GM21825 (cell line): ENCODE results near the gene FLT3.
A peak's percentile ranks its signal among the peaks of the same experiment; 100 is the strongest.
"Not testable (repeated sequence)": the region's sequence is repeated elsewhere in the genome, so short reads cannot be mapped to it uniquely, and the experiment has no call there.

ENCODE experiments used
- ATAC-seq: cut with Tn5 transposase; IDR thresholded peaks from one replicate; pipeline ENCODE4 v1.9.1; 2021; ENCODE audit warnings: mild to moderate bottlenecking, moderate library complexity; ENCODE audit not compliant: unreplicated experiment

FLT3 gene

GRCh38 chr13:28046981-28047380 lies 53.4 kb downstream of the FLT3 start:
- no peak for ATAC-seq

- no peak for ATAC-seq
Measured at GRCh38 chr13:28045861-28046260, 54.5 kb downstream of the FLT3 start.

- ATAC-seq, result no peak
Measured at GRCh38 chr13:28044608-28045007, 55.8 kb downstream of the FLT3 start.

GRCh38 chr13:28043224-28043623 lies 57.2 kb downstream of the FLT3 start:
- no peak for ATAC-seq

GRCh38 chr13:28041501-28041900 lies 58.9 kb downstream of the FLT3 start:
- ATAC-seq, result no peak

- no peak for ATAC-seq
Measured at GRCh38 chr13:28041031-28041461, 59.3 kb downstream of the FLT3 start.

- no peak for ATAC-seq
Measured at GRCh38 chr13:28037399-28037798, 63.0 kb downstream of the FLT3 start.

- ATAC-seq, result peak; percentile 43
Measured at GRCh38 chr13:28035146-28035782, 65.1 kb downstream of the FLT3 start.

GRCh38 chr13:28033894-28034655 lies 66.3 kb downstream of the FLT3 start:
- ATAC-seq, result no peak

- ATAC-seq, result not testable (repeated sequence)
Measured at GRCh38 chr13:28032438-28032837, 67.9 kb downstream of the FLT3 start.

GRCh38 chr13:28031896-28032288 lies 68.5 kb downstream of the FLT3 start:
- no peak for ATAC-seq

- no peak for ATAC-seq
Measured at GRCh38 chr13:28031220-28031895, 69.0 kb downstream of the FLT3 start.

GRCh38 chr13:28027607-28028364 lies 72.6 kb downstream of the FLT3 start:
- ATAC-seq, result no peak

GRCh38 chr13:28027071-28027470 lies 73.3 kb downstream of the FLT3 start:
- no peak for ATAC-seq

- no peak for ATAC-seq
Measured at GRCh38 chr13:28026508-28026907, 73.9 kb downstream of the FLT3 start.

- no peak for ATAC-seq
Measured at GRCh38 chr13:28022848-28023518, 77.4 kb downstream of the FLT3 start.

GRCh38 chr13:28014301-28014700 lies 86.1 kb downstream of the FLT3 start:
- ATAC-seq, result no peak

GRCh38 chr13:28013482-28013881 lies 86.9 kb downstream of the FLT3 start:
- no peak for ATAC-seq

GRCh38 chr13:28012896-28013295 lies 87.5 kb downstream of the FLT3 start:
- ATAC-seq, result peak; percentile 84

- no peak for ATAC-seq
Measured at GRCh38 chr13:28012383-28012782, 88.0 kb downstream of the FLT3 start.

- no peak for ATAC-seq
Measured at GRCh38 chr13:28010046-28010445, 90.3 kb downstream of the FLT3 start.
